DMS153 (cell line): ENCODE measurements around the gene IRF8.
"Not testable (repeated sequence)": the region's sequence is repeated elsewhere in the genome, so short reads cannot be mapped to it uniquely, and the experiment has no call there.

ENCODE experiments used
- DNase-seq: peaks from one replicate; lab custom pipeline; 2025; lab: John Stamatoyannopoulos, UW

Gene IRF8

GRCh38 chr16:85935974-85936760 lies 37.2 kb downstream of the IRF8 start:
- DNase-seq: no peak

GRCh38 chr16:85936816-85937215 lies 37.9 kb downstream of the IRF8 start:
- no peak for DNase-seq

- no peak for DNase-seq
These were observed 41.3 kb downstream of the IRF8 start for GRCh38 chr16:85940214-85940613.

- DNase-seq: no peak
These were observed 43.1 kb downstream of the IRF8 start for GRCh38 chr16:85941863-85942644.

GRCh38 chr16:85942659-85943058 lies 43.7 kb downstream of the IRF8 start:
- DNase-seq: not testable (repeated sequence)

- no peak for DNase-seq
These were observed 44.7 kb downstream of the IRF8 start for GRCh38 chr16:85943711-85944110.

GRCh38 chr16:85944572-85945423 lies 45.8 kb downstream of the IRF8 start:
- DNase-seq: no peak

- DNase-seq: no peak
These were observed 46.4 kb downstream of the IRF8 start for GRCh38 chr16:85945424-85945751.

GRCh38 chr16:85946541-85947124 lies 47.7 kb downstream of the IRF8 start:
- no peak for DNase-seq

GRCh38 chr16:85947230-85948137 lies 48.5 kb downstream of the IRF8 start:
- no peak for DNase-seq

- DNase-seq: no peak
These were observed 49.2 kb downstream of the IRF8 start for GRCh38 chr16:85948138-85948509.

GRCh38 chr16:85948616-85949265 lies 49.8 kb downstream of the IRF8 start:
- no peak for DNase-seq

GRCh38 chr16:85950136-85950918 lies 51.4 kb downstream of the IRF8 start:
- DNase-seq: no peak

GRCh38 chr16:85952197-85952596 lies 53.2 kb downstream of the IRF8 start:
- DNase-seq: no peak

- DNase-seq: no peak
These were observed 53.8 kb downstream of the IRF8 start for GRCh38 chr16:85952811-85953210.

- DNase-seq: no peak
These were observed 56.1 kb downstream of the IRF8 start for GRCh38 chr16:85954927-85955519.

GRCh38 chr16:85955566-85955965 lies 56.6 kb downstream of the IRF8 start:
- DNase-seq: no peak

- DNase-seq: no peak
These were observed 57.5 kb downstream of the IRF8 start for GRCh38 chr16:85956426-85956825.

GRCh38 chr16:85958731-85959130 lies 59.8 kb downstream of the IRF8 start:
- no peak for DNase-seq
